OCI-LY3 (cell line): ENCODE data around the gene SLC46A2.

ENCODE experiments used
- EZH2phosphoT487 ChIP-seq: fragments of 200-600 bp; shearing (Covaris generic); IDR thresholded peaks from 2 replicates; pipeline ENCODE4 v1.6.1; 2018; ENCODE audit warnings: antibody characterized with exemption, mixed run types, low read depth
- TF ChIP-seq, protein P1 (sequence below): fragments of 200-600, 300-600 bp; sonication (generic); IDR thresholded peaks from 2 replicates; pipeline ENCODE4 v1.5.1; 2014; ENCODE audit warnings: antibody characterized with exemption, low read length, low read depth

DNA sequence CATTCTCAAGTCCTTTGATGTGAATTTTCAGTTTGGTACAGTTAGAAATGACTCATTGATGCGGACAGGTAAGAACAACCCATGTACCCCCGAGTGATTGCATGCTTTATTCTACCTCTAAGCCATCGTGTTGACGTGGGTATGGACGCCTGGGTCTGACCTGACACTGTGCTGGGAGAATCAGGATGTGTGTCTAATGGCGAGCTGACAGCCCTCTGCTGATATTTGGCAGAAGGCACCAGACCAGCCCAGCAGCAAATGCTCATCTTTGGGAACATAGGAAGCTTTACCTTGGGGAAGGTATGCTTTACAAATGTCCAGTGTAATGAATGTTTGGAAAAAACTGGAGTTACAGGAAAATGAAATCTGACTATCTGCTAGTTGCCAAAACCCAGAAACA, 20.1 kb downstream of the SLC46A2 start:
- TF ChIP-seq EZH2phosphoT487 = no peak
- TF ChIP-seq, protein P1, sequence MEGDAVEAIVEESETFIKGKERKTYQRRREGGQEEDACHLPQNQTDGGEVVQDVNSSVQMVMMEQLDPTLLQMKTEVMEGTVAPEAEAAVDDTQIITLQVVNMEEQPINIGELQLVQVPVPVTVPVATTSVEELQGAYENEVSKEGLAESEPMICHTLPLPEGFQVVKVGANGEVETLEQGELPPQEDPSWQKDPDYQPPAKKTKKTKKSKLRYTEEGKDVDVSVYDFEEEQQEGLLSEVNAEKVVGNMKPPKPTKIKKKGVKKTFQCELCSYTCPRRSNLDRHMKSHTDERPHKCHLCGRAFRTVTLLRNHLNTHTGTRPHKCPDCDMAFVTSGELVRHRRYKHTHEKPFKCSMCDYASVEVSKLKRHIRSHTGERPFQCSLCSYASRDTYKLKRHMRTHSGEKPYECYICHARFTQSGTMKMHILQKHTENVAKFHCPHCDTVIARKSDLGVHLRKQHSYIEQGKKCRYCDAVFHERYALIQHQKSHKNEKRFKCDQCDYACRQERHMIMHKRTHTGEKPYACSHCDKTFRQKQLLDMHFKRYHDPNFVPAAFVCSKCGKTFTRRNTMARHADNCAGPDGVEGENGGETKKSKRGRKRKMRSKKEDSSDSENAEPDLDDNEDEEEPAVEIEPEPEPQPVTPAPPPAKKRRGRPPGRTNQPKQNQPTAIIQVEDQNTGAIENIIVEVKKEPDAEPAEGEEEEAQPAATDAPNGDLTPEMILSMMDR = no peak
